Measurements from ENCODE around the gene CNN2.

CNN2 gene

GRCh38 chr19:991174-991931 is 35.1 kb upstream of the CNN2 start:
- TF ChIP-seq GATA2 (IDR thresholded peaks at IDR 0.05; ENCODE audit: low read depth, low read length) (no peak), GATA3 (IDR thresholded peaks at IDR 0.05; ENCODE audit: low read depth, low read length) (no peak)

- TF ChIP-seq GATA3 (IDR thresholded peaks at IDR 0.05; ENCODE audit: low read depth, low read length) = no peak
- TF ChIP-seq GATA2 (IDR thresholded peaks at IDR 0.05; ENCODE audit: low read depth, low read length) = no peak
Observed at GRCh38 chr19:991932-992669, 34.3 kb upstream of the CNN2 start.

DNA sequence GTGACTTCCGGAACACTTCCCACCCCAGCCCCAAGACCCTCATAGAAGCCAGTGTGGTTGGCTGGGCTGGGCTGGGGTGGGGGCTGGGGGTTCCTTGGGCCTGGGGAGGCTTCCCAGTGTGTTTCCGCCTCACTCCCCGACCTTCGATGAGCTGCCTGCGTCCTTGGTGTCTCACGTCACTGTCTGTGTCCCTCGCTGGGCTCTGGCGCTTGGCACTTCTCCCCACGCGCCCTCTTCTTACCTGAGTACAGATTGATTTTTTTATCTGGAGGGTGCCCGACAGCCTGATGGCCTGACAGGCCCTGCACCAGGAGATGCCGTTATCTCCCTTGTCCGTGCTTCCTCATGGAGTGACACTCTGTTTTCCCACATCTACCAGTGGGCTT is 33.7 kb upstream of the CNN2 start:
- TF ChIP-seq GATA3 (IDR thresholded peaks at IDR 0.05; ENCODE audit: low read depth, low read length) (no peak), GATA2 (IDR thresholded peaks at IDR 0.05; ENCODE audit: low read depth, low read length) (no peak)

GRCh38 chr19:993361-993830 is 33.0 kb upstream of the CNN2 start:
- TF ChIP-seq GATA2 (IDR thresholded peaks at IDR 0.05; ENCODE audit: low read depth, low read length) (no peak), GATA3 (IDR thresholded peaks at IDR 0.05; ENCODE audit: low read depth, low read length) (no peak)

DNA sequence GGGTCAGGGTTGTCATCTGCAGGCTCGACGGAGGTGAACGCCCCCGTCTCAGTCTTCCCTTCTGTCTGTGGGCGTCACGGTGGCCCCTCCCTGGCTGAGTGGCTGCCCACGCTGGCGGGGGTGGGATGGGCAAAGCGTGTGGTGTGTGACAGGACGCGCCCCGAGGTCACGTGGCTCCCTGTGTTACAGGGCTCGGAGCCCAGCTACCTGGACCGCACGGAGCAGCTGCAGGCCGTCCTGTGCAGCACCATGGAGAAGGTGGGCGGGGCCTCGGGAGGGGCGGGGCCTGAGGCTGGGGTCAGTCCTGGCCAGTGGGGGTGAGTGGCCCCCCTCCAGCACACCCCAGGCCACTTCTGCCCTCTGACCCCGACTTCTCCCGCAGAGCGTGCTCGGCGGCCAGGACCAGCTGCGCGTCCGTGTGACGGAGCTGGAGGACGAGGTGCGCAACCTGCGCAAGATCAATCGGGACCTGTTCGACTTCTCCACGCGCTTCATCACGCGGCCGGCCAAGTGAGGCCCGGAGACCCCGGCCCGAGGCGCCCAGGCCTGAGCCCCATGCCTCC is 32.5 kb upstream of the CNN2 start:
- no peak for TF ChIP-seq GATA2 (IDR thresholded peaks at IDR 0.05; ENCODE audit: low read depth, low read length)
- no peak for TF ChIP-seq GATA3 (IDR thresholded peaks at IDR 0.05; ENCODE audit: low read depth, low read length)

DNA sequence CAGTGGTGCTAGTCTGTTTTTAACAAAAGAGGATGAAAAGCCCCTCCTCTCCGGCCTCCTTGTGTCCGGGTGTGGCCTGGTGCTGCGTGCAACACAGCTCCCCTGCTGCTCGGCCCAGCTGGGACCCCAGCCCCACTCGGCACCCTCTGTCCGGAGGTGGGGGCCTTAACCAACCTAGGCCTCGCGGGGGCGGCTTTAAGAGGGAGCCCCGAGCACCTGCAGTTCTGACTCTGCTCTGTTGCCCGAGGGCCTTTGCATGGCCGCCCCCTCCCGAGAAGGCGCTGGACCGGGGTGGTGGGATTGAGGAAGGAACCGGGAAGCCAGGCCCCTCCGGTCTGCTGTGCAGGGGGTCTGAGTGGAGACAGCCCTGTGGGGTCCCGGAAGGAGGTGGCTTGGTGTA is 31.9 kb upstream of the CNN2 start:
- TF ChIP-seq GATA3 (IDR thresholded peaks at IDR 0.05; ENCODE audit: low read depth, low read length) = no peak
- TF ChIP-seq GATA2 (IDR thresholded peaks at IDR 0.05; ENCODE audit: low read depth, low read length) = no peak

DNA sequence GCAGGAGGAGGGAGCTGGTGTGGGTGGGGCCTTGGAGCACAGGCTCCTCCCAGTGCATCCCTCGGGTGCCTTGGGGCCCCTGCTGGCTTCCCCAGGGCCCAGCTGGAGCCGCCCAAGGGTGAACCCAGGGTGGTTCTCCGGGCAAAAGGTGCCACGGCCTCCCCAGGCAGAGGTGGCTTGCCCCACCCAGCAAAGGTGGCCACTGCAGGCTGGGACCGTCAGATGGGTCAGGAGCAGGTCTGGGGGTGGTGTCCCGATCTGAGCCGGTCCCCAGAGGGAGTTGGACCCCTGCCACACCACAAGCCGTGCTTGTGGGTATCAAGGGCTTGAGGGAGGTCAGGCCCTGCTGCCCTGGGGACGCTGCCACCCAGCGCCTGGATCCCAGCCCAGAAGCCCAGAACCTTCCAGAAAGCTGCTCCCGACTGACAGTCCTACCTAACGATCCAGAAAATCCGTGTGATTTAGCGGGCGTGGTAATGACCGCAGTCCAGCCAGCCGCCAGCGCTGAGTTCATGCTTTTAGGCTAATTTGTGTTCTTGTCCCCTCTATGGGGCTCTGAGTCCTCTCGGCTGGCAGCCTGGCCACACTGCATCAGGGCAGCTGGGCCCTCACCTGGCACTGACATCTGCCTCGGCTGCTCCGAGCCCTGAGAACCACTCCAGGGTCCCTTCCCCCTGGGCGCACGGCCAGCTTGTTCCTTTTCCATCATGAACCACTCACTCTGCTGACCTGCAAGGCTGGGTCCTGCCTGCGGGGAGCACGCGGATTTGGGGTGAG is 31.2 kb upstream of the CNN2 start:
- TF ChIP-seq GATA2 (IDR thresholded peaks at IDR 0.05; ENCODE audit: low read depth, low read length) = no peak
- TF ChIP-seq GATA3 (IDR thresholded peaks at IDR 0.05; ENCODE audit: low read depth, low read length) = no peak

DNA sequence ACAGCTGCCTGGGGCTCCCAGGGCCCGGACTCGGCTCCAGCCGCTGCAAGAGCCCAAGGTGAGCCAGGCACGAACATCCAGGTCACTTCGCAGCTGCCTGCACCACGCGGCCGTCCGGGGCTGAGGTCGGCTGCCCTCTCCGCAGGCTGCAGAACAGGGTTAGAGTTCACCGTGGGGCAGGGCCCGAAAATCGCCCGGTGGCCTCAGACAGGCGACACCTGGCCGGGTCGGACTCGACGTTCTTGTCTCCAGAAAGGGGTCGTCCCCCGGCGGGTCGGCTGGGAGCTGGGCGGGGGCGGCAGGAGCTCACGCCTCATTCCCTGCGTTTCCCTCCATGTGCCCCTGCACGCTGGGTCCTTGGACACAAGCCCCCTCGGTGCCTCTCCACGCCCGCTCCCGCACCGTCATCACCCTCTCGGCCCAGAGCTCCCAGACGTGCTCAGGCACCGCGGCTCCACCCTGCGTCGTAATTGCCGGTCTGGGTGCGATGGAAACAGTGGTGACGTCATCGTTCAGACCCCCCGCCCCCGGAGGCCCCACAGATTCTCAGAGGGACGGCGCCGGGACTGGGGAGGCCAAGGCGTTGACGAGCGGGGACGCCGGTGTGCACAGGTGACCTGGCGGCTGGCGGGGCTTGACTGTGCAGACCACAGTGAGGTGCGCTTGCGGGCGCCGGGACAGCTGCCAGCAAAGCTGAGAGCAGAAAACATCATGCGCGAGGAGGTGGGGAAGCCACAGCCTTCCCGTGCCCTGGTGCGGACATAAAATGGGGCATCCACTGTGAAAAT is 30.2 kb upstream of the CNN2 start:
- TF ChIP-seq GATA2 (IDR thresholded peaks at IDR 0.05; ENCODE audit: low read depth, low read length) = no peak
- TF ChIP-seq GATA3 (IDR thresholded peaks at IDR 0.05; ENCODE audit: low read depth, low read length) = no peak

DNA sequence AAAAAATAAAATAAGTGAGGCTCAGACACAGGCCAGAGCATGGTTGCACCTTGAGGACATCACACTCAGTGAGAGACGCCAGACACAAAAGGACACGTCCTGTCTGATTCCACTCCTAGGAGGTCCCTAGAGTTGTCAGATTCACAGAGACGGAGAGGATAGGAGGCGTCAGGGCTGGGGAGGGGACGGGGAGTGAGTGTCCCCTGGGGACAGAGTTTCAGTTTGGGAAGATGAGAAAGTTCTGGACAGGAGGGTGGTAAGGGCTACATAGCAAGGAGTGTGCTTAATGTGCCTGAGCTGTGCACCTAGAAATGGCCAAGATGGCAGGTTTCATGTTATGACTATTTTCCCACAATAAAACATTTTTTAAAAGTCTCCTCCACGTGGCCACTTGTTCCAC is 28.3 kb upstream of the CNN2 start:
- TF ChIP-seq GATA2 (IDR thresholded peaks at IDR 0.05; ENCODE audit: low read depth, low read length) (no peak), GATA3 (IDR thresholded peaks at IDR 0.05; ENCODE audit: low read depth, low read length) (no peak)

DNA sequence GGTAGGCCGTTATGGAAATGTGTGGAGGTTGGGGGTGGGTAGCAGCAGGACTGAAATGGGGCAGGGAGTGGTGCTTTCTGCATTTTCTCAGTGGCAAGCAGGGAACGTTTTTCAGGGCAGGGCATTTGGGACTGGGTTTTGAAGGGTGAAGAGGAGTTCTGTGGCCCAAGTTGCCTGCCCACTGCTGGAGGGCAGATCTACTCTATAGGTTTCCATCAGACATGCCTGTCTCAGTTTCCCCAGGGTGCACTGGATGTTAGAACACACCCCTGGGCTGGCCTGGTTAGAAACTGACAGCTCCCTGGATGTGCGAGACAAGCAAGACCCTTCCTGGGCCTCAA is 27.1 kb upstream of the CNN2 start:
- no peak for TF ChIP-seq GATA3 (IDR thresholded peaks at IDR 0.05; ENCODE audit: low read depth, low read length)
- no peak for TF ChIP-seq GATA2 (IDR thresholded peaks at IDR 0.05; ENCODE audit: low read depth, low read length)

- TF ChIP-seq GATA2 (IDR thresholded peaks at IDR 0.05; ENCODE audit: low read depth, low read length) (no peak), GATA3 (IDR thresholded peaks at IDR 0.05; ENCODE audit: low read depth, low read length) (no peak)
Observed at GRCh38 chr19:1000095-1000494, 26.3 kb upstream of the CNN2 start, which contains the start of gene GRIN3B. TSS of gene GRIN3B (plus strand) at chr19:1000419. CDS start at chr19:1000438, 19 bp downstream.

DNA sequence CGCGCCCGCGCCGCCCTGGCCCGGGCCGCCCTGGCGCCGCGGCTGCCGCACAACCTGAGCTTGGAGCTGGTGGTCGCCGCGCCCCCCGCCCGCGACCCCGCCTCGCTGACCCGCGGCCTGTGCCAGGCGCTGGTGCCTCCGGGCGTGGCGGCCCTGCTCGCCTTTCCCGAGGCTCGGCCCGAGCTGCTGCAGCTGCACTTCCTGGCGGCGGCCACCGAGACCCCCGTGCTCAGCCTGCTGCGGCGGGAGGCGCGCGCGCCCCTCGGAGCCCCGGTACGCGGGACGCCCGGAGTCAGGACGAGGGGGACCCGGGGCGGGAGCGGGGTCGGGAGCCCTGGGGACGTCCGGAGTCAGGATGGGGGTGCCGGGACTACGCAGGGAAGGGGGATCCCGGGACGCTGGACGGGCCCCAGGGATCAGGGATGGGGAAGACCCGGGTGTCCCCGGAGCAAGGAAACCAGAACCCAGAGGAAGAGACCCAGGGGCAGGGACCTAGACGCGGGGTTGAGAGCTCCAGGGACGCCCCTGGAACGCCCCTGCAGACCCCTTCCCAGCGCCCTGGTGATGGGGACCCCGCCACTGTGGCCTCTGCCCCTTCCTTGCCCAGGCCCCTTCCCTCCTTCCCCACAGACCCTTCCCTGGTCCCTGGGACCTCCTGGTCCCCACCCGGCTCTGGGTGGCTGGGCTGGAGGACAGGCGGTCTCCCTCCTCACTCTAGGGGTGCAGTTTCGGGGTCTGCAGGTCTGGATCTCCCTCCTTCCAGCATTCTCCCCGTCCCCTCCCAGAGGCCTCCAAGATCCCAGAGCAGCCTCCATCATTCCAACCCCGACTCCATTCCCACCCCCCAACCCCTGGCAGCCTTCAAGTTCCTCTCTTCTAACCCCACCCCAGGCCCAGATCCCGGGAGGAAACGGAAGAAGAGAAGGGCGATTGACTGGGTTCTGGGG is 25.5 kb upstream of the CNN2 start:
- no peak for TF ChIP-seq GATA2 (IDR thresholded peaks at IDR 0.05; ENCODE audit: low read depth, low read length)
- no peak for TF ChIP-seq GATA3 (IDR thresholded peaks at IDR 0.05; ENCODE audit: low read depth, low read length)
